ENCODE data around the gene ADAM11.

DNA sequence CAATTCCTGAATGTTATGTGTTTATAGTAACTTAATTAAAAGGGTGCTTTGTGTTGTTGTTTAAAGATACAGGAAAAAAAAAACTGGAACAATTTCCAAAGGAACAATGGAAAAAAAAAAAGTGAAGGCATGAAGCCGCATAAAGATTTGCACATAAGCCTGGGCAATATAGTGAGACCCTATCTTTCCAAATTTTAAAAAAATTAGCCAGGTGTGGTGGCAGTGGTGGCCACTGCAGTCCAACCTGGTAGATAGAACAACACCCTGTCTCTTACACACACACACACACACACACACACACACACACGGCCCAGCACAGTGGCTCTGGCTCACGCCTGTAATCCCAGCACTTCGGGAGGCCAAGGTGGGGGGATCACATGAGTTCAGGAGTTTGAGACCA is 49.4 kb downstream of the ADAM11 start:
- TF ChIP-seq POLR2A (IDR thresholded peaks at IDR 0.05): no peak
- TF ChIP-seq, protein P1, sequence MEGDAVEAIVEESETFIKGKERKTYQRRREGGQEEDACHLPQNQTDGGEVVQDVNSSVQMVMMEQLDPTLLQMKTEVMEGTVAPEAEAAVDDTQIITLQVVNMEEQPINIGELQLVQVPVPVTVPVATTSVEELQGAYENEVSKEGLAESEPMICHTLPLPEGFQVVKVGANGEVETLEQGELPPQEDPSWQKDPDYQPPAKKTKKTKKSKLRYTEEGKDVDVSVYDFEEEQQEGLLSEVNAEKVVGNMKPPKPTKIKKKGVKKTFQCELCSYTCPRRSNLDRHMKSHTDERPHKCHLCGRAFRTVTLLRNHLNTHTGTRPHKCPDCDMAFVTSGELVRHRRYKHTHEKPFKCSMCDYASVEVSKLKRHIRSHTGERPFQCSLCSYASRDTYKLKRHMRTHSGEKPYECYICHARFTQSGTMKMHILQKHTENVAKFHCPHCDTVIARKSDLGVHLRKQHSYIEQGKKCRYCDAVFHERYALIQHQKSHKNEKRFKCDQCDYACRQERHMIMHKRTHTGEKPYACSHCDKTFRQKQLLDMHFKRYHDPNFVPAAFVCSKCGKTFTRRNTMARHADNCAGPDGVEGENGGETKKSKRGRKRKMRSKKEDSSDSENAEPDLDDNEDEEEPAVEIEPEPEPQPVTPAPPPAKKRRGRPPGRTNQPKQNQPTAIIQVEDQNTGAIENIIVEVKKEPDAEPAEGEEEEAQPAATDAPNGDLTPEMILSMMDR (IDR thresholded peaks at IDR 0.05): no peak
